Smooth muscle cell of the coronary artery (primary cell): ENCODE measurements around the gene C18orf63. TPM values are rescaled to one million over a fixed set of nuclear protein-coding genes. Genes with fewer than 3 reads are reported as not detected.

Experiments
- total RNA-seq: library from RNA; depleted of rRNA; stranded (reverse); fragments of >200 nt; gene quantifications from 2 replicates; pipeline ENCODE4 v1.2.3, GENCODE V29; 2014; ENCODE audit warnings: low replicate concordance

The C18orf63 gene
- not detected in 2 replicates for total RNA-seq

DNA sequence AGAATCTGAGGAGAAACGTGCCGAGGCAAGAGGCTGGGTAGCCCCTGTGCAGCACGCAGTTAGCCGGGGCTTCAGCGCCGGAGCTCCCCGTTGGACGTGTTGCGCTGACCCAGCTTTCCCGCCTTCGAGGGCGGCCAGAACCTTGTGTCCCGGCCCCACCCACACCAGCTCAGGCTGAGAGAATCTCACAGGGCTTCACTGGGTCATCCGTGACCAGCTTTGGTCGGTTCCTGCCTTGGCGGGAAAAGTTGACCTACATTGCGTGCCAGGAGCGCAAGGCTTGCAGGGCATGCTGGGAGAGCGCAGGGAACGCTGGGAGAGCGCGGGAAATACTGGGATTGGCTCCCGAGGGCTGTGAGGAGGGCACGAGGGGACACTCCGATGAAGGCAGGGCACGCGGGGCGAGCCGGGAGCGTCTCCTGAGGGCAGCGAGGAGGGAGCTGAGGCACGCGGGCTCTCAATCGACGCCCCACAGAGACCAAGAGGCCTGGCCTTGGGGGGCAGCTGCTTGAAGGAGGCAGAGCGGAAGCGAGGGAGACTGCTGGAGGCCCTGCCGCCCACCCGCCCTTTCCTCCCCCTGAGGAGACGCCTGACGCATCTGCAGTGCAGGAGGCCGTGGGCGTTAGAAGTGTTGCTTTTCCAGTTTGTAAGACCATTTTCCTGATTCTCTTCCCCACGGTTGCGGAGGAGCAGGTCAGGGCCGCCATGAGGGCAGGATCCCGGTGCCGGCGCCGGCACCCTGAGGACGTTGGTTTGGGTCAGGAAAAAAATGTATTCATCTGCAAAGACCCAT is at the start of gene C18orf63:
TSS of gene C18orf63 (plus strand) at position 376 of the 793 bp plus-strand sequence. CDS start 2,027 bp downstream, outside the sequence.

DNA sequence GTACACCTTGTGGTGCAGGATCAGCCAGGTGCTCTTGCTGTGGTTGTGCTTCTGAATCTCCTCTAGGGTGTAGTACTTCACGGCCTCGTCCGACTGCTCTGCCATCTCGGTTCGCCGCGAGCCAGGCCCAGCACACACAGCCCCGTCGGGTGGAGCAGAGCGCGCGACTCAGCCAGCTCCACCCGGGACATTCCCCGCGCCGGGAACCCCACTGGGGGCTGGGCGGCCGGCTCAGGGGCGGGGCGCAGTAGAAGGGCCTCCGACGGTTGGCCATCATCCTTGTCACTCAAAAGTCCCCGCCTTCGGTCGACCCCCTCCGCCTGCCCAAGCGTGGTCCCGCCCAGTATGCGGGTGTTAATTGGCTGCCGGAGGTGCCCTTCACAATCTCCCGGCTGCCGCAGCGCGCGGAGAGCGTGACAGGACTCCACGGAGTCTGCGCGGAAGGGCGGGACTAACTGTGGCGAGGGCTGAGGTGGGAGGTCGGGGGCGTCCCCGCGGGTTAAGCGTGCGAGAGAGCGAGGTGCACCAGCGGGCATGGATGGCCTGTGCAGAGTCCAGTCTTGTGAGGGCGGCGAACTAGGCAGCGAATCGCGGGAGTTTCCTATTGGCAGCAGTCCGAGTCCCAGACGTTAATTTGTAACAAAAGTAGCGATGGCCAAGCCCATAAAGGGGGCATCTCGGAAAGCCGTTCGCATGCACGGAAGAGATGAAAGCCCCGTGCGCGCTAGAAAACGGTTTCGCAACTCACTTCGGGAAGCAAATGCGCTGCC is 23.7 kb upstream of the C18orf63 start, which contains the start of gene CYB5A:
TSS of gene CYB5A (minus strand) at position 193 of the 770 bp plus-strand sequence. CDS start at position 105, 88 bp downstream.

Other genes starting within 250 kb of the C18orf63 start
- 0.23 and 0.82 TPM in 2 replicates for gene FBXO15, start 168.0 kb upstream of the C18orf63 start, total RNA-seq
- gene TIMM21, start 167.3 kb upstream of the C18orf63 start, total RNA-seq: 29.5 and 35.0 TPM in 2 replicates
- gene CYB5A, start 23.9 kb upstream of the C18orf63 start, total RNA-seq: 52.7 and 164 TPM in 2 replicates
- not detected in 2 replicates for gene DIPK1C, start 141.5 kb downstream of the C18orf63 start, total RNA-seq
- gene CNDP2, start 180.5 kb downstream of the C18orf63 start, total RNA-seq: 53.2 and 57.4 TPM in 2 replicates
- not detected in 2 replicates for gene CNDP1, start 218.7 kb downstream of the C18orf63 start, total RNA-seq